ENCODE results near the gene PSMB7. TPM values are rescaled to one million over a fixed set of nuclear protein-coding genes. Genes with fewer than 3 reads are reported as not detected.

PSMB7 gene
- total and polyA plus RNA-seq, 2 of the 4 experiments (the other 2 are of a cell fraction): 340 to 430 TPM

- in situ Hi-C loops (cut with MboI; ENCODE audit: low sequenced_read_pairs) (loop anchor here (25.0 kb wide), 1 partner anchor 772 kb away; no protein-coding TSS in a partner anchor), intact Hi-C loops (cut with micrococcal nuclease) (no loop called here), dilution Hi-C loops (cut with HindIII; ENCODE audit: low sequenced_read_pairs, unreplicated experiment) (no loop called here)
- Histone ChIP-seq H3K79me1 (ENCODE audit: low read depth in 1 of 2, low read length in 2 of 2) (peaks cover 47 to 88% of the 10 kb centered on the region in 2 experiments), H4K5ac (ENCODE audit: low read depth, low read length) (peak overlapping the region; percentile 77), H3K27ac (ENCODE audit: insufficient read depth, low read length) (peak overlapping the region; percentile 93), H3K9ac (ENCODE audit: low read depth, low read length) (peak overlapping the region; percentile 15; the same call in 1 of the 2 replicates), H2AK5ac (ENCODE audit: low read depth, low read length) (peak overlapping the region; percentile 97), H3K4me1 (ENCODE audit: control insufficient read depth, insufficient read depth, low read length) (peaks cover 29% of the 10 kb centered on the region), H3K14ac (replicated peaks; ENCODE audit: low read depth, low read length) (peak overlapping the region; percentile 83), H3K9me3 (ENCODE audit: control insufficient read depth, insufficient read depth, low read length) (no peaks in the 10 kb centered on the region), H4K91ac (ENCODE audit: insufficient read depth, low read depth, low read length) (peak overlapping the region; percentile 90), H3K36me3 (ENCODE audit: control insufficient read depth, insufficient read depth, low read length) (peaks cover 60% of the 10 kb centered on the region), H3K9me1 (ENCODE audit: insufficient read depth, low read length) (peaks cover 19% of the 10 kb centered on the region), H4K8ac (ENCODE audit: low read depth in 2 of 2, low read length in 2 of 2) (peak overlapping the region; percentile 62 to 70), H3K4ac (ENCODE audit: low read depth, low read length) (peak overlapping the region; percentile 83), H2BK15ac (ENCODE audit: low read depth, low read length) (peak overlapping the region; percentile 87; the same call in 2 of the 3 replicates), H4K20me1 (ENCODE audit: insufficient read depth, low read length) (no peaks in the 10 kb centered on the region), H2BK20ac (ENCODE audit: low read depth, low read length) (peak overlapping the region; percentile 88), H2AK9ac (replicated peaks; ENCODE audit: low read depth, low read length, poor library complexity) (peak overlapping the region; percentile 78), H2AFZ (replicated peaks; ENCODE audit: low read length, poor library complexity) (no peak overlapping the region), H3K18ac (ENCODE audit: low read depth, low read length) (peak overlapping the region; percentile 84), H3K4me3 (ENCODE audit: insufficient read depth, low read depth, low read length) (no peak overlapping the region), H3K27me3 (ENCODE audit: control insufficient read depth, insufficient read depth, low read length) (no peaks in the 10 kb centered on the region), H3K4me2 (ENCODE audit: low read depth, low read length) (no peak overlapping the region), H2BK5ac (ENCODE audit: low read depth, low read length, poor library complexity, severe bottlenecking) (peak overlapping the region; percentile 96), H2BK120ac (ENCODE audit: low read depth, low read length) (peak overlapping the region; percentile 94), H3K23ac (ENCODE audit: low read depth, low read length) (peak overlapping the region; percentile 46; the same call in 1 of the 2 replicates), H3K56ac (ENCODE audit: extremely low read depth, insufficient read depth, low read length) (peak overlapping the region; percentile 38; the same call in 1 of the 2 replicates)
- no CpG with 5 or more reads among the region's 21 CpGs for WGBS, 2 experiments (ENCODE audit: extremely low coverage in 2 of 2, insufficient read length in 1 of 2)
- POLR2A ChIA-PET (ENCODE audit: unreplicated experiment): interaction anchor here (0.6 kb wide), 1 partner anchor 11 kb away, joined by 3 read pairs; no protein-coding TSS in a partner anchor
- CTCF ChIA-PET: interaction anchor here (0.6 kb wide), 1 partner anchor 440 kb away, joined by 3 read pairs; no protein-coding TSS in a partner anchor
- DNase-seq (no peak), ATAC-seq (ENCODE audit: low read depth) (no peak; the same call in 1 of the 2 replicates)
- no TSS peak for BruUV-seq (replicated peaks)
- TF ChIP-seq RCOR1 (IDR thresholded peaks at IDR 0.05; ENCODE audit: insufficient replicate concordance, low read length) (no peak), FOS (IDR thresholded peaks at IDR 0.05; ENCODE audit: low read depth, low read length) (no peak), BHLHE40 (IDR thresholded peaks at IDR 0.05; ENCODE audit: low read depth, low read length) (no peak), ELK1 (IDR thresholded peaks at IDR 0.05; ENCODE audit: borderline replicate concordance, low read depth, low read length) (no peak), NFE2L2 (IDR thresholded peaks at IDR 0.05; ENCODE audit: low read depth, low read length) (no peak), CTCF (conservative IDR thresholded peaks at IDR 0.05; ENCODE audit: low read depth, low read length) (no peak), MXI1 (IDR thresholded peaks at IDR 0.05; ENCODE audit: borderline replicate concordance, low read depth, low read length) (no peak), MAFK (IDR thresholded peaks at IDR 0.05; ENCODE audit: low read depth, low read length) (no peak), SMC3 (IDR thresholded peaks at IDR 0.05; ENCODE audit: low read depth, low read length) (no peak), USF2 (IDR thresholded peaks at IDR 0.05; ENCODE audit: low read depth, low read length) (no peak), RAD21 (IDR thresholded peaks at IDR 0.05; ENCODE audit: low read length) (no peak), POLR2A (IDR thresholded peaks at IDR 0.05; ENCODE audit: low read depth, low read length) (no peak), RFX5 (IDR thresholded peaks at IDR 0.05; ENCODE audit: low read depth, low read length) (no peak), CEBPB (IDR thresholded peaks at IDR 0.05; ENCODE audit: low read depth, low read length) (no peak)
These were observed 106.4 kb downstream of the PSMB7 start for GRCh38 chr9:124308606-124309491.
